Measurements from ENCODE around the gene SLC9A1.

Gene SLC9A1

GRCh38 chr1:27150183-27150582, 4.7 kb downstream of the SLC9A1 start:
- no peak for DNase-seq

- DNase-seq = no peak
Measured at GRCh38 chr1:27149762-27150113, 5.2 kb downstream of the SLC9A1 start.

- no peak for DNase-seq
Measured at GRCh38 chr1:27149084-27149761, 5.7 kb downstream of the SLC9A1 start.

GRCh38 chr1:27148591-27148990, 6.3 kb downstream of the SLC9A1 start:
- no peak for DNase-seq

GRCh38 chr1:27147842-27148518, 6.9 kb downstream of the SLC9A1 start:
- no peak for DNase-seq

GRCh38 chr1:27145934-27146354, 9.0 kb downstream of the SLC9A1 start:
- DNase-seq = no peak

- DNase-seq = no peak
Measured at GRCh38 chr1:27144920-27145661, 9.8 kb downstream of the SLC9A1 start.

- no peak for DNase-seq
Measured at GRCh38 chr1:27144049-27144748, 10.7 kb downstream of the SLC9A1 start.

GRCh38 chr1:27143401-27143800, 11.5 kb downstream of the SLC9A1 start:
- no peak for DNase-seq

- DNase-seq = no peak
Measured at GRCh38 chr1:27142464-27142863, 12.5 kb downstream of the SLC9A1 start.

- DNase-seq = no peak
Measured at GRCh38 chr1:27141266-27142003, 13.5 kb downstream of the SLC9A1 start.

GRCh38 chr1:27139980-27140379, 14.9 kb downstream of the SLC9A1 start:
- no peak for DNase-seq

GRCh38 chr1:27138927-27139326, 16.0 kb downstream of the SLC9A1 start:
- no peak for DNase-seq

GRCh38 chr1:27138368-27138767, 16.6 kb downstream of the SLC9A1 start:
- DNase-seq = no peak

- peak in 1 of 2 donors; percentile 30 for DNase-seq
Measured at GRCh38 chr1:27137544-27138075, 17.3 kb downstream of the SLC9A1 start.

GRCh38 chr1:27136998-27137542, 17.9 kb downstream of the SLC9A1 start:
- DNase-seq = peak; percentile 77 to 79

GRCh38 chr1:27136236-27136551, 18.7 kb downstream of the SLC9A1 start:
- DNase-seq = peak; percentile 48 to 55

GRCh38 chr1:27135541-27136235, 19.2 kb downstream of the SLC9A1 start:
- peak in 1 of 2 donors; percentile 9 for DNase-seq

GRCh38 chr1:27133991-27134390, 20.9 kb downstream of the SLC9A1 start:
- DNase-seq = peak in 1 of 2 donors; percentile 44

- no peak for DNase-seq
Measured at GRCh38 chr1:27133158-27133557, 21.8 kb downstream of the SLC9A1 start.

- no peak for DNase-seq
Measured at GRCh38 chr1:27132624-27133023, 22.3 kb downstream of the SLC9A1 start.

- no peak for DNase-seq
Measured at GRCh38 chr1:27132147-27132546, 22.8 kb downstream of the SLC9A1 start.
